Measurements from ENCODE around the gene MRPS25.

- TF ChIP-seq CTCF (conservative IDR thresholded peaks at IDR 0.05; ENCODE audit: low read length) (no peak), EZH2phosphoT487 (IDR thresholded peaks at IDR 0.05; ENCODE audit: borderline replicate concordance) (no peak)
Observed at GRCh38 chr3:15014606-15015328, 50.3 kb downstream of the MRPS25 start.

Measured in Loucy (cell line).